Gastrocnemius medialis (tissue), 4 donors: ENCODE results near the gene WBP11. TPM values are rescaled to one million over a fixed set of nuclear protein-coding genes. Genes with fewer than 3 reads are reported as not detected.

Source experiments
- ATAC-seq, 2 donors: fragments of 150-250 bp; one replicate each; pipeline ENCODE4 v1.9.1; 2016
- DNase-seq, 2 donors: peaks; one replicate each; pipeline ENCODE4 v3.0.0-alpha.2; 2019
- H3K27ac ChIP-seq, 4 donors: fragments of 200-600 bp; sonication (generic); 1 replicate in 1 of 4; 2 replicates in 3 of 4; pipeline ENCODE4 v1.5.1; 2016 to 2018; ENCODE audit warnings: mild to moderate bottlenecking in 2 of 4, moderate library complexity in 1 of 4
- H3K27me3 ChIP-seq, 3 donors: fragments of 200-600 bp; sonication (generic) in 2 of 3; 1 replicate in 1 of 3; 2 replicates in 2 of 3; pipeline versions ENCODE4 v1.5.1 to v1.6.0; 2016 to 2019; ENCODE audit warnings: mild to moderate bottlenecking in 1 of 3, moderate library complexity in 1 of 3
- H3K36me3 ChIP-seq, 2 donors: fragments of 200-600 bp; sonication (generic) in 1 of 2; one replicate each; pipeline ENCODE4 v1.5.1; 2017 to 2018
- H3K4me1 ChIP-seq, 2 donors: fragments of 200-600 bp; sonication (generic) in 1 of 2; one replicate each; pipeline ENCODE4 v1.5.1; 2016 to 2017; ENCODE audit warnings: mild to moderate bottlenecking in 2 of 2
- H3K4me3 ChIP-seq, 4 donors: fragments of 200-600 bp; sonication (generic) in 3 of 4; 1 replicate in 1 of 4; 2 replicates in 3 of 4; pipeline ENCODE4 v1.5.1; 2016 to 2019; ENCODE audit warnings: mild to moderate bottlenecking in 2 of 4
- H3K9me3 ChIP-seq, 3 donors: fragments of 200-600 bp; sonication (generic) in 2 of 3; 1 replicate in 1 of 3; 2 replicates in 2 of 3; pipeline ENCODE4 v1.5.1; 2016 to 2019
- POLR2A ChIP-seq, 2 donors: fragments of 450-650 bp; IDR thresholded peaks; one replicate each; pipeline ENCODE4 v1.6.1; 2017; ENCODE audit warnings: antibody characterized with exemption in 2 of 2, mild to moderate bottlenecking in 2 of 2, moderate library complexity in 2 of 2
- in situ Hi-C, 4 donors: fragments of 200-750 bp; cut with MboI; loops; one replicate each; pipeline versions ENCODE4 v1.15.0 to v1.8.0; 2017; ENCODE audit warnings: low sequenced_read_pairs in 4 of 4
- intact Hi-C: fragments of 100-400 bp; cut with DNase I; formaldehyde crosslinking; loops from one replicate; pipeline ENCODE4 v1.15.1; 2023; ENCODE audit warnings: low total_unique reads
- total RNA-seq, 4 donors: library from RNA; depleted of rRNA; stranded (reverse); fragments of >200 nt; gene quantifications; one replicate each; pipeline versions ENCODE4 v1.1.0 to v1.2.3, GENCODE V29; 2016
- TF ChIP-seq, protein P1 (sequence below), 5 experiments: fragments of 450-650 bp in 3 of 5; fragments of 200-600 bp in 2 of 5; sonication (generic) in 2 of 5; IDR thresholded peaks in 4 of 5; conservative IDR thresholded peaks in 1 of 5; 1 replicate in 4 of 5; 2 replicates in 1 of 5; pipeline ENCODE4 v1.5.1; 2016 to 2019; ENCODE audit warnings: antibody characterized with exemption in 5 of 5, mild to moderate bottlenecking in 3 of 5, moderate library complexity in 3 of 5

WBP11 gene
- total RNA-seq, 4 donors from 2014 or later = 20.2 to 39.5 (median 28.4) TPM

DNA sequence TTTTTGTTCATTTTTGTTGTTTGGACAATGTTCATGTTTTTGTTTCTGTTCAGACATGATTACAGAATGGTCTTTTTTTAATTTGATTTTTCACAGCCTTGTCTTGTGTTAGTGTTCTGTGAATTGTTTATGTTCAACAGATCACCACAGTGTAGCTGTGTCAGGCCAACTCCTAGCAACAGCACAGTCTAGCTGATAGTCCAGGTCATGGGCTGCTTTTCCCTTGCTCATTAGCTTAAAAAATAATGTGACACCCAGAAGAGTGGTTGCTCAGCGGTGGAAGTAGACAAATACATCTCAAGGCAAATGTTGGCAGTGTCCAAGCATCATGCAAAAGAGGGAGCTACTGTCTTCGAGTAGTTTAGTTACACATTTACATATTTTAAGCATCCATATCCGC lies 22.4 kb downstream of the WBP11 start:
- in situ Hi-C loops (loop anchor here in 2 of 4 donors (25.0 kb wide), 2 partner anchors 1106 to 1131 kb away; partner anchors contain the start of genes DERA (in 1 of the 2) and STRAP (in 1 of the 2)), intact Hi-C loops (no loop called here)
- TF ChIP-seq POLR2A (IDR thresholded peaks at IDR 0.05) = no peak
- TF ChIP-seq, protein P1, sequence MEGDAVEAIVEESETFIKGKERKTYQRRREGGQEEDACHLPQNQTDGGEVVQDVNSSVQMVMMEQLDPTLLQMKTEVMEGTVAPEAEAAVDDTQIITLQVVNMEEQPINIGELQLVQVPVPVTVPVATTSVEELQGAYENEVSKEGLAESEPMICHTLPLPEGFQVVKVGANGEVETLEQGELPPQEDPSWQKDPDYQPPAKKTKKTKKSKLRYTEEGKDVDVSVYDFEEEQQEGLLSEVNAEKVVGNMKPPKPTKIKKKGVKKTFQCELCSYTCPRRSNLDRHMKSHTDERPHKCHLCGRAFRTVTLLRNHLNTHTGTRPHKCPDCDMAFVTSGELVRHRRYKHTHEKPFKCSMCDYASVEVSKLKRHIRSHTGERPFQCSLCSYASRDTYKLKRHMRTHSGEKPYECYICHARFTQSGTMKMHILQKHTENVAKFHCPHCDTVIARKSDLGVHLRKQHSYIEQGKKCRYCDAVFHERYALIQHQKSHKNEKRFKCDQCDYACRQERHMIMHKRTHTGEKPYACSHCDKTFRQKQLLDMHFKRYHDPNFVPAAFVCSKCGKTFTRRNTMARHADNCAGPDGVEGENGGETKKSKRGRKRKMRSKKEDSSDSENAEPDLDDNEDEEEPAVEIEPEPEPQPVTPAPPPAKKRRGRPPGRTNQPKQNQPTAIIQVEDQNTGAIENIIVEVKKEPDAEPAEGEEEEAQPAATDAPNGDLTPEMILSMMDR (IDR thresholded peaks at IDR 0.05 in 4 of 5, conservative IDR thresholded peaks at IDR 0.05 in 1 of 5) = no peak
- Histone ChIP-seq H3K4me1 (peaks cover 3 to 8% of the 10 kb centered on the region in 2 donors), H3K27me3 (no peaks in the 10 kb centered on the region), H3K9me3 (no peaks in the 10 kb centered on the region), H3K4me3 (no peak overlapping the region), H3K36me3 (peaks cover 0 to 3% of the 10 kb centered on the region in 2 donors), H3K27ac (no peak overlapping the region)
- ATAC-seq (no peak), DNase-seq (no peak)

DNA sequence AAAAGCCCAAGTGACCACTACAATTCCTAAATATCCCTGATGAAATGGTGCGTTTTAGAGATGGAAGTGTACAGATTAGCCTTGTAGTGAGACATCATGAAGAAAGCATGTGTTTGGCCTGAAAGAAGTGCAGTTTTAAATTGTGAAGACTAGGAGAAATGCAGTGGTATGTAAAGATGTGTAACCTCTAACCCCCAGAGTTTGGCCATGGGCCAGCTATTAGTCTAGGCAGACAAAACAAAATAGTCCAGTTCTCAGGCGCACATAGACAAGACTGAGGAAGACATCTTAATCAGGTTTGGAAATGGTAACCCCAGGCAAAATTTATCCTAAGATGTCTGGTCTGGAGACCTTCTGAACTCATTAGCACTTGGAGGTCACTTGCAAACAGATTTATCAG lies 23.4 kb downstream of the WBP11 start:
- H3K4me3 ChIP-seq = no peak overlapping the region
- in situ Hi-C loops (loop anchor here in 2 of 4 donors (25.0 kb wide), 2 partner anchors 1107 to 1132 kb away; partner anchors contain the start of genes DERA (in 1 of the 2) and STRAP (in 1 of the 2)), intact Hi-C loops (no loop called here)
- peaks cover 8 to 11% of the 10 kb centered on the region in 2 donors for H3K4me1 ChIP-seq
- DNase-seq = no peak
- H3K36me3 ChIP-seq = peaks cover 0 to under 1% of the 10 kb centered on the region in 2 donors
- no peak for TF ChIP-seq POLR2A (IDR thresholded peaks at IDR 0.05)
- TF ChIP-seq, protein P1 (IDR thresholded peaks at IDR 0.05 in 4 of 5, conservative IDR thresholded peaks at IDR 0.05 in 1 of 5) = no peak
- no peak overlapping the region for H3K27ac ChIP-seq
- H3K9me3 ChIP-seq = no peaks in the 10 kb centered on the region
- no peak for ATAC-seq
- no peaks in the 10 kb centered on the region for H3K27me3 ChIP-seq

DNA sequence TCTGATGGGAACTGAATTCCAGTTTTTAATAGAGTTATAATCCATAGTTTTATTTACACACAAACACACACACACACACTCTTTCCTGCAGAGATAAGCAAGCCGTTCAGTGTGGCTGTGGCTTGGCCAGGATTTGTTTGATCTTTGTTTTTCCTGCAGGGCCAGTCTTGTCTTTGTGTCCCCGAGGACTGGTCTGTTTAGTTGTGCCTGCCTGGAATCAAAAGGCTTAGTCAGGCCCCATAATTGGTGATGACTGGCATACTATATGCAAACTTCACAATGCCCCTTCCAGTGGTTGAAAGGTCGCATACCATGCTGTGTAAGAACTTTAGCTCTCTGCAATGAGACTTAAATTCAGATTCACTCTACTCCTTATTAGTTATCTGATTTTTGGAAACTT lies 26.0 kb downstream of the WBP11 start:
- Histone ChIP-seq H3K36me3 (no peaks in the 10 kb centered on the region), H3K27ac (peak overlapping the region in 1 of 4 donors; percentile 2), H3K27me3 (no peaks in the 10 kb centered on the region), H3K4me1 (peaks cover 8 to 11% of the 10 kb centered on the region in 2 donors), H3K4me3 (no peak overlapping the region), H3K9me3 (no peaks in the 10 kb centered on the region)
- in situ Hi-C loops = loop anchor here in 2 of 4 donors (25.0 kb wide), 2 partner anchors 1110 to 1135 kb away; partner anchors contain the start of genes DERA (in 1 of the 2) and STRAP (in 1 of the 2)
- TF ChIP-seq POLR2A (IDR thresholded peaks at IDR 0.05) = no peak
- TF ChIP-seq, protein P1 (IDR thresholded peaks at IDR 0.05 in 4 of 5, conservative IDR thresholded peaks at IDR 0.05 in 1 of 5) = no peak
- ATAC-seq (no peak), DNase-seq (no peak)
- intact Hi-C loops = no loop called here

DNA sequence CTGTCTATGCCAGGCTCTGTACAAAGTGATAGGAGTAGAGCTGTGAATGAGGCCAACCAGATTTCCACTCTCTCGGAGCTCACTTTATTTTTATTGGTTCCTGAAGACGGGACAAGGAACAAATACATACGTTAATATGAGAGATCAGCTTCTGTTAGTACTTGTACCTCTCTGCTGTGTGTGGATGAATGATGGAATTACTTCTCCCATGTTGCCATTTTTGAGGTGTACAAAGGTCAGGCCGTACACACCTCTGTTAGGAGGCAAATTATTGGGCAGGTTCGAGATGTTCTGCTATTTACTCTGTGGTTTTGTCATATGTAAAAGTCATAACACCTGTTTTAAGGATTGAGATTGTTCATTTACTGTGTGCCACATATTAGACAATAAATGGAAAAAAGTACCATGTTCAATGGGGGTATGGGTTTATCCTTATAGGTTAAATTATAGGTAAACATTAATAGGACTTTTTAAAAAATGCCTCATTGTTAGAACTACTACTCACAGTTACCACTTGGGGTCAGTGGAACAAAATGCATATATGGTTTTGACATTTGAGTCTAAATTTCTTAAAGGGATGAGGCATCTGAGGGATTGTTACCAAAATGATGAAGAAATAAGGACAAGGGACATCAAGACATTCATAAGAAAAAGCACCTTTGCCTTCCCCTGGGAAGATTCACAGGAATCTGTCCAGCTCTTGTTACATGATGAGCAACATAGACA lies 26.9 kb downstream of the WBP11 start:
- DNase-seq (no peak), ATAC-seq (no peak)
- H3K9me3 ChIP-seq = no peaks in the 10 kb centered on the region
- in situ Hi-C loops = loop anchor here in 2 of 4 donors (25.0 kb wide), 2 partner anchors 1111 to 1136 kb away; partner anchors contain the start of genes DERA (in 1 of the 2) and STRAP (in 1 of the 2)
- no peaks in the 10 kb centered on the region for H3K36me3 ChIP-seq
- TF ChIP-seq POLR2A (IDR thresholded peaks at IDR 0.05) = no peak
- TF ChIP-seq, protein P1 (IDR thresholded peaks at IDR 0.05 in 4 of 5, conservative IDR thresholded peaks at IDR 0.05 in 1 of 5) = peak in 1 of 5 experiments; percentile 21
- peaks cover 8 to 15% of the 10 kb centered on the region in 2 donors for H3K4me1 ChIP-seq
- H3K27ac ChIP-seq = peak overlapping the region; percentile 81 to 95 (median 94)
- no peaks in the 10 kb centered on the region for H3K27me3 ChIP-seq
- intact Hi-C loops = no loop called here
- H3K4me3 ChIP-seq = peak overlapping the region in 1 of 4 donors; percentile 81
